Endothelial cell of umbilical vein (primary cell): ENCODE results near the gene WNT16. TPM values are rescaled to one million over a fixed set of nuclear protein-coding genes. Genes with fewer than 3 reads are reported as not detected.

Source experiments
- BruUV-seq: library from RNA; stranded (reverse); fragments of 400-500 nt; replicated peaks from 2 replicates; lab custom pipeline; 2021; lab: Mats Ljungman, UMichigan
- CTCF ChIA-PET: fragments of 300-600, 350-600 bp; sonication (Branson Sonifier 250); formaldehyde crosslinking; loops from one replicate; lab custom pipeline; 2021; ENCODE audit warnings: antibody characterized with exemption, inconsistent platforms; lab: Charles Lee
- POLR2A ChIA-PET: fragments of 300-600, 350-600 bp; sonication (Branson Sonifier 250); formaldehyde crosslinking; loops from one replicate; lab custom pipeline; 2021; ENCODE audit warnings: antibody characterized with exemption, inconsistent platforms; lab: Charles Lee
- DNase-seq: peaks from one replicate; pipeline ENCODE4 v3.0.0-alpha.2; 2011; ENCODE audit warnings: low read depth, low spot score
- FAIRE-seq: peaks from 2 replicates; lab custom pipeline; 2011; peaks lifted over from hg19 to GRCh38; lab: Jason Lieb, UNC
- H2AFZ ChIP-seq: 2 replicates; pipeline ENCODE4 v1.6.0; 2012; ENCODE audit warnings: low read depth, low read length, control low read depth, inconsistent platforms
- H3K27ac ChIP-seq: 2 replicates; pipeline ENCODE4 v1.5.1; 2011; ENCODE audit warnings: low read depth, mild to moderate bottlenecking, control low read depth, low read length, moderate library complexity; ENCODE audit not compliant: insufficient read depth
- H3K27me3 ChIP-seq, 2 experiments: 2 replicates each; pipeline versions ENCODE4 v1.6.0 to v1.6.1; 2011; ENCODE audit warnings: low read length in 2 of 2, mixed read lengths in 1 of 2; ENCODE audit not compliant: control insufficient read depth in 2 of 2, insufficient read depth in 2 of 2
- H3K36me3 ChIP-seq, 2 experiments: 2 replicates in 1 of 2; 3 replicates in 1 of 2; pipeline ENCODE4 v1.5.1; 2011; ENCODE audit warnings: low read length in 2 of 2, mild to moderate bottlenecking in 1 of 2, moderate library complexity in 1 of 2; ENCODE audit not compliant: control insufficient read depth in 2 of 2, insufficient read depth in 2 of 2; ENCODE audit errors: extremely low read depth in 1 of 2
- H3K4me1 ChIP-seq: 3 replicates; pipeline ENCODE4 v1.5.1; 2011; ENCODE audit warnings: mild to moderate bottlenecking, low read length; ENCODE audit not compliant: control insufficient read depth, insufficient read depth; ENCODE audit errors: extremely low read depth
- H3K4me2 ChIP-seq: 2 replicates; pipeline ENCODE4 v1.6.1; 2011; ENCODE audit warnings: low read length, control low read depth, mixed read lengths; ENCODE audit not compliant: insufficient read depth
- H3K4me3 ChIP-seq, 3 experiments: fragments of 200-600 bp in 1 of 3; sonication (generic), shearing (Covaris generic) in 1 of 3; replicated peaks in 1 of 3; 2 replicates each; pipeline ENCODE4 v1.5.1; 2011 to 2016; ENCODE audit warnings: control low read depth in 3 of 3, low read length in 3 of 3, mild to moderate bottlenecking in 2 of 3, inconsistent platforms in 1 of 3, low read depth in 1 of 3, moderate library complexity in 1 of 3; ENCODE audit not compliant: insufficient read depth in 1 of 3
- H3K79me2 ChIP-seq: 2 replicates; pipeline ENCODE4 v1.6.0; 2012; ENCODE audit warnings: low read length, inconsistent platforms; ENCODE audit not compliant: control insufficient read depth, insufficient read depth
- H3K9ac ChIP-seq: replicated peaks from 2 replicates; pipeline ENCODE3; 2011; ENCODE audit warnings: low read length, control low read depth; ENCODE audit not compliant: insufficient read depth; ENCODE audit errors: extremely low read depth
- H3K9me1 ChIP-seq: replicated peaks from 3 replicates; pipeline ENCODE4 v1.6.0; 2011; ENCODE audit warnings: mild to moderate bottlenecking, low read length; ENCODE audit not compliant: control insufficient read depth, insufficient read depth; ENCODE audit errors: extremely low read depth
- H3K9me3 ChIP-seq: replicated peaks from 2 replicates; pipeline ENCODE4 v1.5.1; 2012; ENCODE audit warnings: low read length, inconsistent platforms; ENCODE audit not compliant: control insufficient read depth, insufficient read depth
- H4K20me1 ChIP-seq: replicated peaks from 2 replicates; pipeline ENCODE3; 2011; ENCODE audit warnings: mild to moderate bottlenecking, low read length; ENCODE audit not compliant: control insufficient read depth, insufficient read depth; ENCODE audit errors: extremely low read depth
- EZH2 ChIP-seq: IDR thresholded peaks from 2 replicates; pipeline ENCODE4 v1.6.1; 2012; ENCODE audit warnings: borderline replicate concordance, low read depth, mild to moderate bottlenecking, moderate library complexity, low read length, inconsistent platforms; ENCODE audit not compliant: severe bottlenecking
- FOS ChIP-seq: IDR thresholded peaks from 2 replicates; pipeline ENCODE4 v1.6.1; 2011; ENCODE audit warnings: mild to moderate bottlenecking, low read length, moderate library complexity, borderline replicate concordance; ENCODE audit not compliant: insufficient read depth
- JUN ChIP-seq: IDR thresholded peaks from 2 replicates; pipeline ENCODE4 v1.6.1; 2011; ENCODE audit warnings: borderline replicate concordance, low read depth; ENCODE audit not compliant: insufficient read length, insufficient read depth
- dilution Hi-C: fragments of 300-500 bp; cut with MboI; formaldehyde crosslinking; loops from one replicate; pipeline ENCODE4 v1.15.0; 2019; ENCODE audit warnings: low sequenced_read_pairs; ENCODE audit not compliant: extremely low pct_ligation_motif_present
- intact Hi-C: fragments of 100-400 bp; cut with micrococcal nuclease; formaldehyde crosslinking; loops from one replicate; pipeline ENCODE4 v1.10.0; 2022
- polyA plus RNA-seq, 4 experiments: library from polyadenylated mRNA; depleted of rRNA in 3 of 4; stranded (reverse) in 3 of 4; unstranded in 1 of 4; fragments of >200 nt; gene quantifications; 2 replicates each; pipeline versions ENCODE4 v1.2.1 to v1.2.3, GENCODE V29; 2011 to 2012; ENCODE audit warnings: missing spikeins in 1 of 4
- total RNA-seq: library from RNA; stranded (reverse); gene quantifications from 2 replicates; pipeline ENCODE4 v1.2.3, GENCODE V29; 2021

The WNT16 gene
- total and polyA plus RNA-seq, 2 donors (not counting 3 experiments of a cell fraction or from before 2014, with no cell fraction given): not detected

DNA sequence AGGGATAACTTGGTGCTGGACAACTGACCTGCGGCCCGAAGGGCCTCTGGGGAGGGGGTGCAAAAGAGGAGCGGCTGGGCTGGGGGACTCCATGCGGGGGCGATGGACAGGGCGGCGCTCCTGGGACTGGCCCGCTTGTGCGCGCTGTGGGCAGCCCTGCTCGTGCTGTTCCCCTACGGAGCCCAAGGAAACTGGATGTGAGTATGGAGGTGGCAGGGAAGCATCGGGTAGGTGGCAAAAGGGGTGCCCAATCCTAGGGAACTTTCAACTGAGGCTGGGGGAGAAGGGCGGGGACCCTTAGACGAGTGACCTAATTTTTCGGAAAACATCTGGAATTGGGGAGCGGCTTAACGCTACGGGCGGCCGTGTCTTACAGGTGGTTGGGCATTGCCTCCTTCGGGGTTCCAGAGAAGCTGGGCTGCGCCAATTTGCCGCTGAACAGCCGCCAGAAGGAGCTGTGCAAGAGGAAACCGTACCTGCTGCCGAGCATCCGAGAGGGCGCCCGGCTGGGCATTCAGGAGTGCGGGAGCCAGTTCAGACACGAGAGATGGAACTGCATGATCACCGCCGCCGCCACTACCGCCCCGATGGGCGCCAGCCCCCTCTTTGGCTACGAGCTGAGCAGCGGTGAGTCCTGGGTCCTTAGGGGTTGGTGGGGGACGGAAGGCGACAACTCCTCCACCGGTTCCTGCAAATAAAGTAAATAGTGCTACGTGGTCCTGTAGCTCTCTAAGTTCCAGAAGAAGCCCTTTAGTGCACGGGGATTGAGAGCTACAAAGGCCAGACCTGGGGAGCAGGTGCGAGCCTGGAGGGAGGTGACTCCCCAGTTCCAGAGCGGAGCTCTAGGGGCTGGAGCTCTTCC is 622 bp downstream of the WNT16 start:
- DNase-seq (no peak), FAIRE-seq (no peak)
- H2AFZ ChIP-seq: no peak overlapping the region
- TF ChIP-seq JUN (no peak), EZH2 (peak; percentile 96)
- intact Hi-C loops: no loop called here
- POLR2A ChIA-PET: no interaction called here
- no TSS peak for BruUV-seq
- no peaks in the 10 kb centered on the region for H4K20me1 ChIP-seq
- dilution Hi-C loops: no loop called here
- no peak overlapping the region for H3K27ac ChIP-seq
- H3K9me1 ChIP-seq: no peaks in the 10 kb centered on the region
- peaks cover 38 to 59% of the 10 kb centered on the region in 2 experiments for H3K27me3 ChIP-seq
- no peaks in the 10 kb centered on the region for H3K36me3 ChIP-seq
- peak overlapping the region; percentile 67 for H3K4me2 ChIP-seq
- H3K9me3 ChIP-seq: no peaks in the 10 kb centered on the region
- no peak overlapping the region for H3K9ac ChIP-seq
- no peak overlapping the region for H3K4me3 ChIP-seq
- H3K4me1 ChIP-seq: peaks cover 12% of the 10 kb centered on the region
- CTCF ChIA-PET: interaction anchor here (1.0 to 1.7 kb wide), 2 partner anchors 38 to 665 kb away, joined by 4 read pairs; no protein-coding TSS in a partner anchor
- no peaks in the 10 kb centered on the region for H3K79me2 ChIP-seq

DNA sequence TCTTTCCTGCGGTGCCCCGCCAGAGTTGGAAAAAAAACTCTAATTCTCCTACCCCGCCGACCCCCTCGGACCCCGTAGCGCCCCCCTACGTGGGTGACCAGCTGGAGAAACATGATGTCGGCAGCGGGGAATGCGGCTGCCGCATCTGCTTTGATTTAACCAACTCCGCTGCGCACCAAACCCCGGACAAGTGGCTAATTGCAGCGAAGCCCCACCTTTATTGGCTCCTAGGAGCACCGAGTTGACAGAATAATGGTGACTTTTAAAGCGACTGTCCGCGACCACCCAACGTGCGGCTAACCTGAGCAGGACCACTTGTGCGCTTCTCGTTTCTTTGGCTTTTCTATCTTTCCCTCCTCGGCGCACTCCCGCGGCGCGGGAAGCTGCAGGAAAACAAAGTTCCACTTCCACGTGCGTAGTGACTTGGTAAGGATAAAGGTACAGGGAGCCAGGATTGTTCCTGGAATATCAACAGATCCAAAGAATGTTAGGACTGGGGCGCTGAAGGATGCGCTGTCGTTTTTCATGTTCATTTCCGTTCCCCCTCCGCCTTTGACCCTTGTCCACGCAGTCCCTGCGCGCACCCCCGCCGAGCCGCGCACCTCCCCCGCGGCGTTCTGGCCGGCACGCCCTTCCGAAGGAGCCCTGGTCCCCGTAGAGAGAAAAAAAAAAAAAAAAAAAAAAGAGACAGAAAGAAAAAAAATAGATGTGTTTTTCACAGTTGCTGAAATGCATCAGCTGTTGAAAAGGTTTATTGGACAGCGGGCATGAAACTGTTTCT is 1.4 kb downstream of the WNT16 start:
- ChIA-PET POLR2A (no interaction called here), CTCF (interaction anchor here (1.0 to 1.7 kb wide), 5 partner anchors 22 to 664 kb away, joined by 3 to 4 read pairs (median 4); no protein-coding TSS in a partner anchor)
- Histone ChIP-seq H3K9ac (no peak overlapping the region), H3K9me3 (no peaks in the 10 kb centered on the region), H3K79me2 (no peaks in the 10 kb centered on the region), H3K9me1 (no peaks in the 10 kb centered on the region), H3K36me3 (no peaks in the 10 kb centered on the region), H4K20me1 (no peaks in the 10 kb centered on the region), H3K4me3 (peak overlapping the region in 2 of 3 experiments; percentile 8 to 36), H3K4me2 (peak overlapping the region; percentile 67), H3K27ac (no peak overlapping the region), H2AFZ (peak overlapping the region; percentile 73), H3K4me1 (peaks cover 12% of the 10 kb centered on the region), H3K27me3 (peaks cover 44 to 67% of the 10 kb centered on the region in 2 experiments)
- intact Hi-C loops (no loop called here), dilution Hi-C loops (no loop called here)
- BruUV-seq: no TSS peak
- no peak for TF ChIP-seq FOS
- peak; percentile 95 for TF ChIP-seq EZH2
- DNase-seq (no peak), FAIRE-seq (peak; percentile 43)
